Measurements from ENCODE around the gene PPRC1.

The PPRC1 gene

GRCh38 chr10:102119417-102120141 is 13.3 kb upstream of the PPRC1 start:
- DNase-seq, result peak; percentile 61

GRCh38 chr10:102120142-102120990 is 12.5 kb upstream of the PPRC1 start, which contains the start of gene LDB1:
Gene LDB1, minus strand, starts transcription at chr10:102120368. Its CDS starts 258 bp downstream, at chr10:102120110.
- DNase-seq, result peak; percentile 69

GRCh38 chr10:102120991-102121738 is 11.7 kb upstream of the PPRC1 start:
- DNase-seq, result no peak

GRCh38 chr10:102121739-102122372 is 11.0 kb upstream of the PPRC1 start:
- no peak for DNase-seq

- no peak for DNase-seq
Observed at GRCh38 chr10:102122450-102122849, 10.4 kb upstream of the PPRC1 start.

GRCh38 chr10:102123223-102123622 is 9.6 kb upstream of the PPRC1 start:
- DNase-seq, result no peak

- DNase-seq, result no peak
Observed at GRCh38 chr10:102131286-102132170, 1.3 kb upstream of the PPRC1 start.

GRCh38 chr10:102132193-102132562 is 662 bp upstream of the PPRC1 start:
- no peak for DNase-seq

- DNase-seq, result peak; percentile 59
Observed at GRCh38 chr10:102133373-102134195, 744 bp downstream of the PPRC1 start.

- DNase-seq, result no peak
Observed at GRCh38 chr10:102134416-102134815, 1.6 kb downstream of the PPRC1 start.

GRCh38 chr10:102135956-102136526 is 3.2 kb downstream of the PPRC1 start:
- no peak for DNase-seq

- DNase-seq, result no peak
Observed at GRCh38 chr10:102139281-102140110, 6.7 kb downstream of the PPRC1 start.

GRCh38 chr10:102140218-102140617 is 7.4 kb downstream of the PPRC1 start:
- no peak for DNase-seq

GRCh38 chr10:102140913-102141540 is 8.2 kb downstream of the PPRC1 start:
- DNase-seq, result no peak

- no peak for DNase-seq
Observed at GRCh38 chr10:102141583-102142107, 8.8 kb downstream of the PPRC1 start.

GRCh38 chr10:102146971-102147428 is 14.2 kb downstream of the PPRC1 start:
- no peak for DNase-seq

- peak; percentile 17 for DNase-seq
Observed at GRCh38 chr10:102147561-102147960, 14.7 kb downstream of the PPRC1 start.

GRCh38 chr10:102148275-102148674 is 15.4 kb downstream of the PPRC1 start:
- no peak for DNase-seq

Data from kidney glomerular epithelial cell (primary cell).